ENCODE measurements around the gene RTEL1. TPM values are rescaled to one million over a fixed set of nuclear protein-coding genes. Genes with fewer than 3 reads are reported as not detected.

The RTEL1 gene, protein sequence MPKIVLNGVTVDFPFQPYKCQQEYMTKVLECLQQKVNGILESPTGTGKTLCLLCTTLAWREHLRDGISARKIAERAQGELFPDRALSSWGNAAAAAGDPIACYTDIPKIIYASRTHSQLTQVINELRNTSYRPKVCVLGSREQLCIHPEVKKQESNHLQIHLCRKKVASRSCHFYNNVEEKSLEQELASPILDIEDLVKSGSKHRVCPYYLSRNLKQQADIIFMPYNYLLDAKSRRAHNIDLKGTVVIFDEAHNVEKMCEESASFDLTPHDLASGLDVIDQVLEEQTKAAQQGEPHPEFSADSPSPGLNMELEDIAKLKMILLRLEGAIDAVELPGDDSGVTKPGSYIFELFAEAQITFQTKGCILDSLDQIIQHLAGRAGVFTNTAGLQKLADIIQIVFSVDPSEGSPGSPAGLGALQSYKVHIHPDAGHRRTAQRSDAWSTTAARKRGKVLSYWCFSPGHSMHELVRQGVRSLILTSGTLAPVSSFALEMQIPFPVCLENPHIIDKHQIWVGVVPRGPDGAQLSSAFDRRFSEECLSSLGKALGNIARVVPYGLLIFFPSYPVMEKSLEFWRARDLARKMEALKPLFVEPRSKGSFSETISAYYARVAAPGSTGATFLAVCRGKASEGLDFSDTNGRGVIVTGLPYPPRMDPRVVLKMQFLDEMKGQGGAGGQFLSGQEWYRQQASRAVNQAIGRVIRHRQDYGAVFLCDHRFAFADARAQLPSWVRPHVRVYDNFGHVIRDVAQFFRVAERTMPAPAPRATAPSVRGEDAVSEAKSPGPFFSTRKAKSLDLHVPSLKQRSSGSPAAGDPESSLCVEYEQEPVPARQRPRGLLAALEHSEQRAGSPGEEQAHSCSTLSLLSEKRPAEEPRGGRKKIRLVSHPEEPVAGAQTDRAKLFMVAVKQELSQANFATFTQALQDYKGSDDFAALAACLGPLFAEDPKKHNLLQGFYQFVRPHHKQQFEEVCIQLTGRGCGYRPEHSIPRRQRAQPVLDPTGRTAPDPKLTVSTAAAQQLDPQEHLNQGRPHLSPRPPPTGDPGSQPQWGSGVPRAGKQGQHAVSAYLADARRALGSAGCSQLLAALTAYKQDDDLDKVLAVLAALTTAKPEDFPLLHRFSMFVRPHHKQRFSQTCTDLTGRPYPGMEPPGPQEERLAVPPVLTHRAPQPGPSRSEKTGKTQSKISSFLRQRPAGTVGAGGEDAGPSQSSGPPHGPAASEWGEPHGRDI (N-terminal part only)
- total RNA-seq, result 10 to 100 TPM; 36.3 to 52.0 (median 40.4) TPM
- total RNA-seq (2013), result 11.2 TPM

DNA sequence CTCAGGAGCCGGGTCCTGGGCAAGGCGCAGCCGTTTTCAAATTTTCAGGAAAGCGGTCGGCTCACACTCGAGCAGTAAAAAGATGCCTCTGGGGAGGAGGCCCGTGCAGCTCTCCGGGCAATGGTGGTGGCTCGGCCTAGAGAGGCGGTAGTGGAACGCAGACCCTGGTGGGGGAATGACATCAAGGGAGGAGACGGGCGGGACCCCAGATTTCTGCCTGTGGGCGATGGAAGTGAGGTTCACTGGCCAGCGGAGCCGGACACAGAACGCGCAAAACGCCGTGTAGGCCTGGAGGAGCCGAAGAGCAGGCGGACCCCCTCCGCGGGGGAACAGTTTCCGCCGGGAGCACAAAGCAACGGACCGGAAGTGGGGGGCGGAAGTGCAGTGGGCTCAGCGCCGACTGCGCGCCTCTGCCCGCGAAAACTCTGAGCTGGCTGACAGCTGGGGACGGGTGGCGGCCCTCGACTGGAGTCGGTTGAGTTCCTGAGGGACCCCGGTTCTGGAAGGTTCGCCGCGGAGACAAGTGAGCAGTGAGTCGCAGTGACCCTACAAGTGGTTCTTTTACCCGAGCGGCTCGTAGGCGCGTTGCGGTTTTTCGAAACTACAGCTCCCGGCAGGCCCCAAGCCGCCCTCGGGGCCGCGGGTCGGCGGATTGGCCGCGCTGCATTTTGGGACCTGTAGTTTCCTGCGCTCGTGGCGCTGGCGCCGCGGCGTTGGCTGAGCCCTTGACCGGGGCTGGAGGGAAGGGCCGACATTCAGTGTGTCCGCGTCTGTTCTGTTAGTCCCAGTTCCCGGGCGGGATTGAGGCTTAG, at the start of gene RTEL1:
Gene RTEL1 (plus strand): TSS at position 376 of the 812 bp plus-strand sequence. CDS start 1,091 bp downstream, outside the sequence.
- intact Hi-C loops (cut with micrococcal nuclease), result loop anchor here (1.0 to 5.0 kb wide), 2 partner anchors 121 to 207 kb away; partner anchors contain the start of genes PTK6 and TPD52L2
- Mint-ChIP-seq H3K4me1 (peaks cover 22 to 31% of the 10 kb centered on the region in 2 donors), H3K4me3 (peak within 1 kb of the TSS; percentile 97), H3K27ac (peak within 1 kb of the TSS; percentile 92 to 95), H3K36me3 (no peaks in the 10 kb centered on the region), H3K9me3 (no peaks in the 10 kb centered on the region), H3K27me3 (ENCODE audit: low read depth in 2 of 2) (peaks cover 0 to 7% of the 10 kb centered on the region in 2 donors)
- H3K27ac ChIP-seq (ENCODE audit: low read length), result peak within 1 kb of the TSS; percentile 61
- WGBS (ENCODE audit: insufficient coverage), result 4% methylated on average over 73 of the region's 73 CpGs
- ATAC-seq (peak; percentile 89 to 92 (median 89)), DNase-seq (peak; percentile 92 to 94)
- no peaks in the 10 kb centered on the region for H3K9me3 ChIP-seq (ENCODE audit: control insufficient read depth, insufficient read depth, low read length)
- peak within 1 kb of the TSS; percentile 76 for H3K4me3 ChIP-seq (ENCODE audit: low read length)
- H3K27me3 ChIP-seq (ENCODE audit: control insufficient read depth, insufficient read depth, low read length), result peaks cover 12% of the 10 kb centered on the region
- TF ChIP-seq, protein P1, sequence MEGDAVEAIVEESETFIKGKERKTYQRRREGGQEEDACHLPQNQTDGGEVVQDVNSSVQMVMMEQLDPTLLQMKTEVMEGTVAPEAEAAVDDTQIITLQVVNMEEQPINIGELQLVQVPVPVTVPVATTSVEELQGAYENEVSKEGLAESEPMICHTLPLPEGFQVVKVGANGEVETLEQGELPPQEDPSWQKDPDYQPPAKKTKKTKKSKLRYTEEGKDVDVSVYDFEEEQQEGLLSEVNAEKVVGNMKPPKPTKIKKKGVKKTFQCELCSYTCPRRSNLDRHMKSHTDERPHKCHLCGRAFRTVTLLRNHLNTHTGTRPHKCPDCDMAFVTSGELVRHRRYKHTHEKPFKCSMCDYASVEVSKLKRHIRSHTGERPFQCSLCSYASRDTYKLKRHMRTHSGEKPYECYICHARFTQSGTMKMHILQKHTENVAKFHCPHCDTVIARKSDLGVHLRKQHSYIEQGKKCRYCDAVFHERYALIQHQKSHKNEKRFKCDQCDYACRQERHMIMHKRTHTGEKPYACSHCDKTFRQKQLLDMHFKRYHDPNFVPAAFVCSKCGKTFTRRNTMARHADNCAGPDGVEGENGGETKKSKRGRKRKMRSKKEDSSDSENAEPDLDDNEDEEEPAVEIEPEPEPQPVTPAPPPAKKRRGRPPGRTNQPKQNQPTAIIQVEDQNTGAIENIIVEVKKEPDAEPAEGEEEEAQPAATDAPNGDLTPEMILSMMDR (IDR thresholded peaks at IDR 0.05), result no peak
- peaks cover 36% of the 10 kb centered on the region for H3K4me1 ChIP-seq (ENCODE audit: control insufficient read depth, insufficient read depth, low read length)
- peaks cover 5% of the 10 kb centered on the region for H3K36me3 ChIP-seq (ENCODE audit: control insufficient read depth, insufficient read depth, low read length)

DNA sequence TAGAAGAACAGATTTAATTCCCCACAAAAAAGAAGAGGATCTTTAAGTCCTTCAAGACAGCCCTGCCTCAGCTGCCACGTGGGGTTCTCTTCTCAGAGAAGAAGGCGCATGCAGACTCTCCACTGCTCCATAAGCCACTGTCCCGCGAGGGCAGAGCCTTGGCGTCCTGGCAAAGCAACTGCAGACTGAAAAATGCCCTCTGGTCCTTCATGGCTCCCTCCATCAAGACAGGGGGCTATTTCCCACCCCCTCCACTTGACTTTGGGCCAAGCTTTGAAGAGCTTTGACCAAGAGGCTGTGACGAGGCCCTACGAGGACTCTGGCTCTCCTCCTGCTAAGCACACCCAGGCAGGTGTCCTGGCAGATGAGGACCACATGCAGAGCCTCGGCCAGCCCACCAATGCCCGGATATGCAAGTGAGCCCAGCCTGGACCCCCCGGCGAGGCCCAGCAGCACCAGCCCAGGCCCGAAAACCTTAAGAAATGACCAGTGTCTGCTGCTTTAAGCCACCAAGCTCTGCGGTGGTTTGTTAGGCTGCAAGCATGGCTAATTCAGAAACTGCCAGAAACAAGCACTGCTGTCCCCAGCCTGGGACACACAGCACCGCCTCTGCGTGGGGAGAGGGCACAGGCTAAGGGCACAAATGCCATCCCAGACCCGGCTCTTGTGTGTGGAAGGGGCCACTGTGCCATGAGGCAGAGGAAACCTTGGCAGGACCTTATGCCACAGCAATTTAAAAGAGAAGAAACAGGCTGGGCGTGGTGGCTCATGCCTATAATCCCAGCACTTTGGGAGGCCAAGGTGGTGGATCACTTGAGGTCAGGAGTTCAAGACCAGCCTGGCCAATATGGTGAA, 47.3 kb upstream of the RTEL1 start:
- Histone ChIP-seq H3K9me3 (ENCODE audit: control insufficient read depth, insufficient read depth, low read length) (no peaks in the 10 kb centered on the region), H3K27ac (ENCODE audit: low read length) (no peak overlapping the region), H3K4me3 (ENCODE audit: low read length) (no peak overlapping the region), H3K36me3 (ENCODE audit: control insufficient read depth, insufficient read depth, low read length) (peaks cover 5% of the 10 kb centered on the region), H3K4me1 (ENCODE audit: control insufficient read depth, insufficient read depth, low read length) (peaks cover 22% of the 10 kb centered on the region), H3K27me3 (ENCODE audit: control insufficient read depth, insufficient read depth, low read length) (no peaks in the 10 kb centered on the region)
- Mint-ChIP-seq H3K27me3 (ENCODE audit: low read depth in 2 of 2) (no peaks in the 10 kb centered on the region), H3K9me3 (no peaks in the 10 kb centered on the region), H3K4me1 (peaks cover 15 to 18% of the 10 kb centered on the region in 2 donors), H3K36me3 (no peaks in the 10 kb centered on the region), H3K4me3 (no peak overlapping the region), H3K27ac (no peak overlapping the region)
- no peak for ATAC-seq
- TF ChIP-seq, protein P1 (IDR thresholded peaks at IDR 0.05), result no peak
- WGBS (ENCODE audit: insufficient coverage), result 96% methylated on average over 17 of the region's 17 CpGs
- intact Hi-C loops (cut with micrococcal nuclease), result no loop called here
- DNase-seq, result no peak

DNA sequence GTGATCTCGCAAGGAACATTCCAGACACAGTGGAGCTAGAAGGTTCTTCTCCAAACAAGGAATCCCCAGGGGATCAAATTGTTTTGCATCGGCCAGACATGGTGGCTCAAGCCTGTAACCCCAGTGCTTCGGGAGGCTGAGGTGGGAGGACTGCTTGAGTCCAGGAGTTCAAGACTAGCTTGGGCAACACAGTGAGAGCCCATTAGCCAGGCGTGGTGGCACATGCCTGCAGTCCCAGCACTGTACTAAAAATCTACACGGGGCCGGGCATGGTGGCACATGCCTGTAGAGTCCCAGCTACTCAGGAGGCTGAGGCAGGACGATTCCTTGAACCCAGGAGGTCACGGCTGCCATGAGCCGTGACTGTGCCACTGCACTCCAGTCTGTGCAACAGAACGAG, 46.5 kb upstream of the RTEL1 start:
- ATAC-seq (no peak), DNase-seq (no peak)
- Mint-ChIP-seq H3K27me3 (ENCODE audit: low read depth in 2 of 2) (no peaks in the 10 kb centered on the region), H3K4me3 (no peak overlapping the region), H3K27ac (no peak overlapping the region), H3K36me3 (no peaks in the 10 kb centered on the region), H3K9me3 (no peaks in the 10 kb centered on the region), H3K4me1 (peaks cover 15 to 17% of the 10 kb centered on the region in 2 donors)
- Histone ChIP-seq H3K27ac (ENCODE audit: low read length) (no peak overlapping the region), H3K4me1 (ENCODE audit: control insufficient read depth, insufficient read depth, low read length) (peaks cover 22% of the 10 kb centered on the region), H3K36me3 (ENCODE audit: control insufficient read depth, insufficient read depth, low read length) (peaks cover 9% of the 10 kb centered on the region), H3K9me3 (ENCODE audit: control insufficient read depth, insufficient read depth, low read length) (no peaks in the 10 kb centered on the region), H3K4me3 (ENCODE audit: low read length) (no peak overlapping the region), H3K27me3 (ENCODE audit: control insufficient read depth, insufficient read depth, low read length) (no peaks in the 10 kb centered on the region)
- TF ChIP-seq, protein P1 (IDR thresholded peaks at IDR 0.05), result no peak
- WGBS (ENCODE audit: insufficient coverage), result 94% methylated on average over 10 of the region's 10 CpGs
- intact Hi-C loops (cut with micrococcal nuclease), result no loop called here

Measured in natural killer cell (primary cell).